Psoas muscle (tissue), 8 donors: ENCODE data around the gene SEZ6L. TPM values are rescaled to one million over a fixed set of nuclear protein-coding genes. Genes with fewer than 3 reads are reported as not detected.
A peak's percentile ranks its signal among the peaks of the same experiment; 100 is the strongest.

Experiments
- ATAC-seq, 4 donors: fragments of 200-7000 bp; cut with Tn5 transposase; one replicate each; pipeline ENCODE4 v1.9.1; 2020; ENCODE audit warnings: moderate library complexity in 3 of 4, mild to moderate bottlenecking in 2 of 4
- DNase-seq, 2 donors: peaks; one replicate each; pipeline ENCODE4 v3.0.0-alpha.2; 2020
- H3K27ac ChIP-seq: fragments of 200-600 bp; one replicate; pipeline ENCODE4 v1.8.0; 2022
- H3K27me3 ChIP-seq, 3 donors: fragments of 200-600 bp in 1 of 3; one replicate each; pipeline versions ENCODE4 v1.6.1 to v1.8.0; 2013 to 2022; ENCODE audit warnings: low read length in 2 of 3, mild to moderate bottlenecking in 2 of 3, moderate library complexity in 1 of 3; ENCODE audit not compliant: insufficient read depth in 3 of 3
- H3K36me3 ChIP-seq, 2 donors: fragments of 200-600 bp in 1 of 2; one replicate each; pipeline versions ENCODE4 v1.6.1 to v1.8.0; 2013 to 2022; ENCODE audit warnings: low read depth in 1 of 2, mild to moderate bottlenecking in 1 of 2, moderate library complexity in 1 of 2; ENCODE audit not compliant: insufficient read depth in 1 of 2
- H3K4me1 ChIP-seq: fragments of 200-600 bp; one replicate; pipeline ENCODE4 v1.8.0; 2022
- H3K4me3 ChIP-seq: fragments of 200-600 bp; one replicate; pipeline ENCODE4 v1.8.0; 2022; ENCODE audit warnings: mild to moderate bottlenecking
- H3K9me3 ChIP-seq: fragments of 200-600 bp; one replicate; pipeline ENCODE4 v1.8.0; 2022
- WGBS, 3 donors: extraction: QIAGEN DNeasy Blood & Tissue Kit; methylation state at CpG; one replicate each; pipeline versions ENCODE4 v1.1.6 to v1.1.7; 2013; 5-methylcytosine and 5-hydroxymethylcytosine counted together
- intact Hi-C, 2 donors: fragments of 100-400 bp; cut with DNase I; formaldehyde crosslinking; loops; one replicate each; pipeline versions ENCODE4 v1.11.0 to v1.14.2; 2022
- polyA plus RNA-seq, 3 donors: library from polyadenylated mRNA; stranded (reverse); fragments of 200-250 nt; gene quantifications; one replicate each; pipeline ENCODE4 v1.2.3, GENCODE V29; 2013
- total RNA-seq, 4 donors: library from RNA; stranded (reverse); fragmentation: NEBNext Ultra II Directional in 2 of 4; extraction: Animal tissue kit (Norgen Biotek cat#: 25700) in 2 of 4; gene quantifications; one replicate each; pipeline versions ENCODE4 v1.2.1 to v1.2.4, GENCODE V29; 2021 to 2023
- TF ChIP-seq, protein P1 (sequence below): fragments of 200-600 bp; IDR thresholded peaks from one replicate; pipeline ENCODE4 v1.8.0; 2022; ENCODE audit warnings: antibody characterized with exemption
- donor health status: healthy with polysubstance abuse.
- donor health status: DM: no; HTN: no; CAD: no; lungs with moderate emphysema.
- donor health status: Bipolar disorder and iron deficiency.
- donor health status: healthy.
- donor health status: DM: yes; HTN: yes; CAD: no.
- donor health status: DM: no; HTN: no; CAD: no.
- donor health status: DM: no; HTN: no; CAD: no.
- donor health status: DM: yes; HTN: yes; CAD: no.

SEZ6L gene
- total and polyA plus RNA-seq, 7 donors = 0.04 to 0.06 TPM; not detected in 5

DNA sequence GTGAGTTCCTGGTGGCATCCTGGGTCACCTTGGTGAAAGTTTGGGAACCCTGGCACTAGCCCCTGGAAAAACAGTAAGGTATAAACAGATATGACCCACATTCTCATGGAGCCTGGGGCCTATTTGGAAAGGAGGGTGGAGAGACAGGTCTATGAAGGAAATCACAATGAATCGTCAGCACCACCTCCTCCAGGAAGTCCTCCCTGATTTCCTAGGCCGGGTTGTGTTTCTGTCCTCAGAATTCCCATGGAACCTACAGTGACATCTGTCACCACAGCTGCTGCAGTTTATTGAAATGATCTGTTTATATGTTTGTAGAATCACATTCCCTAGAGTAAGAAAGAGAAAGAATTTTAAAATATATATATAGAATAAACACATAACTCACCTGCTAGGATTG is 188.0 kb downstream of the SEZ6L start:
- intact Hi-C loops = no loop called here
- Histone ChIP-seq H3K4me3 (no peak overlapping the region), H3K36me3 (no peaks in the 10 kb centered on the region), H3K27ac (no peak overlapping the region), H3K9me3 (no peaks in the 10 kb centered on the region), H3K27me3 (peaks cover 0 to 6% (median 3%) of the 10 kb centered on the region in 3 donors), H3K4me1 (peaks cover 7% of the 10 kb centered on the region)
- DNase-seq = no peak
- no peak for ATAC-seq
- WGBS, 3 donors = 50 to 61% (median 58%) methylated on average over 2 of the region's 2 CpGs
- TF ChIP-seq, protein P1, sequence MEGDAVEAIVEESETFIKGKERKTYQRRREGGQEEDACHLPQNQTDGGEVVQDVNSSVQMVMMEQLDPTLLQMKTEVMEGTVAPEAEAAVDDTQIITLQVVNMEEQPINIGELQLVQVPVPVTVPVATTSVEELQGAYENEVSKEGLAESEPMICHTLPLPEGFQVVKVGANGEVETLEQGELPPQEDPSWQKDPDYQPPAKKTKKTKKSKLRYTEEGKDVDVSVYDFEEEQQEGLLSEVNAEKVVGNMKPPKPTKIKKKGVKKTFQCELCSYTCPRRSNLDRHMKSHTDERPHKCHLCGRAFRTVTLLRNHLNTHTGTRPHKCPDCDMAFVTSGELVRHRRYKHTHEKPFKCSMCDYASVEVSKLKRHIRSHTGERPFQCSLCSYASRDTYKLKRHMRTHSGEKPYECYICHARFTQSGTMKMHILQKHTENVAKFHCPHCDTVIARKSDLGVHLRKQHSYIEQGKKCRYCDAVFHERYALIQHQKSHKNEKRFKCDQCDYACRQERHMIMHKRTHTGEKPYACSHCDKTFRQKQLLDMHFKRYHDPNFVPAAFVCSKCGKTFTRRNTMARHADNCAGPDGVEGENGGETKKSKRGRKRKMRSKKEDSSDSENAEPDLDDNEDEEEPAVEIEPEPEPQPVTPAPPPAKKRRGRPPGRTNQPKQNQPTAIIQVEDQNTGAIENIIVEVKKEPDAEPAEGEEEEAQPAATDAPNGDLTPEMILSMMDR = no peak

DNA sequence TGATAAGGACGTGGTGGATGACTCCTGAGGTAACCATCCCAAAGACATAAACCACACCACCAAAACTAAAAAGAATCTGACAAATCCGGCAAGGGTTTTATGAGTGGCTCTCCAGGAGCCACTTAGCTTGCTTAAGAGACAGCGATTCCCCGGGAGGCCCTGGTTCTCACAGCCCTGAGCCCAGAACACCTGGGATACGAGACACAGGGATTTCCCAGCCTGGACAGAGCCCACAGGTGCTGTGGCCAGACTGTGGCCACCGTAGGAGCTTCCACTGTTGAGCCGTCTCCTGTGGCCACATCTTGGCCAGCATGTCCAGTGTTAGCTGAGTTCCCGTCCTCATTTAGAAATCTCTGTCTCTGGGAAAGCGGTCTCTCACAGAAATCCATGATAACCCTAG is 188.6 kb downstream of the SEZ6L start:
- Histone ChIP-seq H3K4me1 (peaks cover 8% of the 10 kb centered on the region), H3K36me3 (no peaks in the 10 kb centered on the region), H3K27ac (no peak overlapping the region), H3K4me3 (no peak overlapping the region), H3K9me3 (no peaks in the 10 kb centered on the region), H3K27me3 (peaks cover 0 to 6% (median 3%) of the 10 kb centered on the region in 3 donors)
- TF ChIP-seq, protein P1 = no peak
- WGBS, 3 donors = 59 to 70% (median 69%) methylated on average over 9 of the region's 9 CpGs
- intact Hi-C loops = no loop called here
- DNase-seq (no peak), ATAC-seq (no peak)

DNA sequence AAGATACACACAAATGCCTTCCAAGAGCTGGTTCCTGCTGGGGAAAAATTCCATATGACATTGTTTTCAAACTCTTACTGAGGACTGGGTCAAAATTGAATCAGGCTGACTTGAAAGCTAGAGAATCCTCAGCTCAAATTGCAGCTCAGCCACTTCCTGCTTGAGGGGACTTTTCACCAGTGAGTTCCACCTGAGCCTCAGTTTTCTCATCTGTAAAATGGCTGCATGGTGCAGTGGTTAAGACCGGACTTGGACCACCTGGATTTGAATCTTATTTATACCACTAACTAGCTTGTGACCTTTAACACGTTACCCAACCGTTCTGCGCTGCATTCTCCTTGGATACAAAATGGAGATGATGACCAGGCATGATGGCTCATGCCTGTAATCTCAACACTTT is 189.9 kb downstream of the SEZ6L start:
- TF ChIP-seq, protein P1 = no peak
- WGBS, 3 donors = 84 to 91% (median 90%) methylated on average over 4 of the region's 4 CpGs
- ATAC-seq = no peak
- no peak overlapping the region for H3K27ac ChIP-seq
- peaks cover 0 to 6% (median 3%) of the 10 kb centered on the region in 3 donors for H3K27me3 ChIP-seq
- H3K4me1 ChIP-seq = peaks cover 8% of the 10 kb centered on the region
- H3K36me3 ChIP-seq = no peaks in the 10 kb centered on the region
- H3K4me3 ChIP-seq = no peak overlapping the region
- intact Hi-C loops = no loop called here
- no peak for DNase-seq
- no peaks in the 10 kb centered on the region for H3K9me3 ChIP-seq

DNA sequence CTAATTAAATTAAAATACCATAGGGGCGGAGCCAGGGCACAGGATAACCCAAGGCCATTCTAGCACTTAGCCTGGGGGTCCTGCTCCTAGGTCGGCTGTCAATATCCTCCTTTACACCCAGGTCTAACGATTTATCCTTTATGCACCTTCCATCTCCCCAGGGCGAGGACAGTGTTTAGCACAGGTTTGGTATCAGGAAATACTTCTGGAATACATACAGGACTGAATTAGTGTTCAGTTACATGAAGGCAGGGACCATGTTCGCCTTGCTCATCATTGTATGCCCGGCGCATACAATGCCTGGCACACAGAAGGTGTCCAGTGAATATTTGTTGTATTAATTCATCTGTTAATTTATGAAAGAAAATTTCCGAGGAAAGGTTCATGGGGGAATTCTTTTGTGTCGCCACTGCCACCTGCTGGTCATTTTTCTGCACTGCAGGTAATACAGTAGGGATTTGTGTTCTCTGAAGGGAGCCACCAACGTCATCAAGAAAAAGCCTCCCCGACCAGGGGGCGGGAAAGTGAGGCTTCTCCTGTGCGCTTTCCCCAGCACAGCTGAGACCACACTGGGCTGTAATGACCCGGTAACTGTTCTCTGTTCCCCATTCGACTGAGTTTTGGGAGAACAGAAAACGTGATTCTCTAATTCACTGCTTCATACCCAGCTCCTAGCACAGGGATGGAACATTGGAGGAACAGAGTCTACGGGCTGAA is 191.1 kb downstream of the SEZ6L start:
- TF ChIP-seq, protein P1 = peak; percentile 95
- intact Hi-C loops = loop anchor here (1.0 to 5.0 kb wide), 2 partner anchors 102 to 188 kb away; no protein-coding TSS in a partner anchor
- WGBS, 3 donors = 6 to 9% (median 7%) methylated on average over 17 of the region's 17 CpGs
- Histone ChIP-seq H3K4me3 (peak overlapping the region; percentile 15), H3K36me3 (no peaks in the 10 kb centered on the region), H3K27me3 (no peaks in the 10 kb centered on the region), H3K4me1 (peaks cover 8% of the 10 kb centered on the region), H3K27ac (no peak overlapping the region), H3K9me3 (no peaks in the 10 kb centered on the region)
- DNase-seq (peak; percentile 39 to 67), ATAC-seq (peak; percentile 45 to 77 (median 58))
